Osteoblast (primary cell): ENCODE measurements around the gene TAF7L. TPM values are rescaled to one million over a fixed set of nuclear protein-coding genes. Genes with fewer than 3 reads are reported as not detected.

Source experiments
- DNase-seq: peaks from one replicate; pipeline ENCODE4 v3.0.0; 2011; ENCODE audit warnings: low spot score, mixed read lengths; ENCODE audit not compliant: insufficient read length; ENCODE audit errors: missing footprints
- H2AFZ ChIP-seq: 2 replicates; pipeline ENCODE4 v1.6.0; 2011; ENCODE audit warnings: mild to moderate bottlenecking, low read length
- H3K27ac ChIP-seq: 2 replicates; pipeline ENCODE4 v1.5.1; 2011; ENCODE audit warnings: mild to moderate bottlenecking, low read depth, low read length, moderate library complexity
- H3K27me3 ChIP-seq: 2 replicates; pipeline ENCODE4 v1.6.0; 2012; ENCODE audit warnings: mild to moderate bottlenecking, control low read depth, inconsistent platforms, low read length, moderate library complexity; ENCODE audit not compliant: insufficient read depth
- H3K36me3 ChIP-seq: 2 replicates; pipeline ENCODE4 v1.5.1; 2011; ENCODE audit warnings: mild to moderate bottlenecking, low read length, control low read depth, moderate library complexity; ENCODE audit not compliant: insufficient read depth
- H3K4me1 ChIP-seq: 2 replicates; pipeline ENCODE4 v1.5.1; 2011; ENCODE audit warnings: mild to moderate bottlenecking, low read length, control low read depth, moderate library complexity; ENCODE audit not compliant: insufficient read depth
- H3K4me2 ChIP-seq: 2 replicates; pipeline ENCODE4 v1.6.0; 2011; ENCODE audit warnings: mild to moderate bottlenecking, low read length; ENCODE audit not compliant: insufficient read depth
- H3K4me3 ChIP-seq: fragments of 200-600 bp; sonication (generic); 3 replicates; pipeline ENCODE4 v1.5.1; 2012; ENCODE audit warnings: mild to moderate bottlenecking, low read length, inconsistent platforms; ENCODE audit not compliant: insufficient read depth
- H3K79me2 ChIP-seq: 2 replicates; pipeline ENCODE4 v1.6.0; 2012; ENCODE audit warnings: mild to moderate bottlenecking, low read length, control low read depth, inconsistent platforms; ENCODE audit not compliant: insufficient read depth
- H3K9me3 ChIP-seq: 2 replicates; pipeline ENCODE4 v1.5.1; 2011; ENCODE audit warnings: low read depth, low read length, control low read depth
- H4K20me1 ChIP-seq: 2 replicates; pipeline ENCODE4 v1.6.0; 2012; ENCODE audit warnings: mild to moderate bottlenecking, low read length, control low read depth; ENCODE audit not compliant: insufficient read depth
- CTCF ChIP-seq: IDR thresholded peaks from 2 replicates; pipeline ENCODE4 v1.5.1; 2011; ENCODE audit warnings: mild to moderate bottlenecking, low read depth, low read length, moderate library complexity; ENCODE audit errors: extremely low read depth
- total RNA-seq: library from RNA; depleted of rRNA; stranded (reverse); fragments of >200 nt; gene quantifications from 2 replicates; pipeline ENCODE4 v1.2.3, GENCODE V29; 2012

TAF7L gene
- total RNA-seq, 1 donor, result 0.36 TPM

DNA sequence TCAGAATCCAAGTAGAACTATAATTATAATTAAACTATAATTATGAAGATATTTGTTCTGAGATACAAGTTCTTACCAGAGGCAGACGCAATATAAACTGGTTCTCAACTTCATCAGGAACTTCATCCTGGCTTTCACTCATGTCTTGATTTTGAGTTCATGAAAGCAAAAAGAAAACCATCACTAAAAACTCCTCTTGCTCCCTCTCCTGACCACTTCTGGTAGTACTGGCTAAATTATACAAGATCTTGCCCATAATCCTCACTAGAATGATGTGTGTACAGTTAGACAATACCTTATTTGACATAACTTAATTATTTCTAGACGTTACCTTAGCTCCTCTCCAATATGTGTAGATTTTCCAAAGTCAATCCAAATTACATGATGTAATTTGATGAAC, 3.7 kb downstream of the TAF7L start:
- no peak overlapping the region for H3K4me2 ChIP-seq
- no peaks in the 10 kb centered on the region for H3K79me2 ChIP-seq
- no peak overlapping the region for H3K27ac ChIP-seq
- H3K36me3 ChIP-seq, result no peaks in the 10 kb centered on the region
- peak; percentile 69 for TF ChIP-seq CTCF
- no peaks in the 10 kb centered on the region for H3K9me3 ChIP-seq
- no peak overlapping the region for H2AFZ ChIP-seq
- H3K4me1 ChIP-seq, result no peaks in the 10 kb centered on the region
- peak; percentile 82 for DNase-seq
- no peaks in the 10 kb centered on the region for H4K20me1 ChIP-seq
- H3K4me3 ChIP-seq, result no peak overlapping the region
- H3K27me3 ChIP-seq, result no peaks in the 10 kb centered on the region

GRCh38 chrX:101276238-101276637, 14.9 kb downstream of the TAF7L start:
- Histone ChIP-seq H3K9me3 (no peaks in the 10 kb centered on the region), H2AFZ (no peak overlapping the region), H3K27ac (no peak overlapping the region), H4K20me1 (no peaks in the 10 kb centered on the region), H3K36me3 (no peaks in the 10 kb centered on the region), H3K4me3 (no peak overlapping the region), H3K79me2 (no peaks in the 10 kb centered on the region), H3K27me3 (peaks cover 2% of the 10 kb centered on the region), H3K4me1 (no peaks in the 10 kb centered on the region), H3K4me2 (no peak overlapping the region)
- DNase-seq, result no peak
- no peak for TF ChIP-seq CTCF

DNA sequence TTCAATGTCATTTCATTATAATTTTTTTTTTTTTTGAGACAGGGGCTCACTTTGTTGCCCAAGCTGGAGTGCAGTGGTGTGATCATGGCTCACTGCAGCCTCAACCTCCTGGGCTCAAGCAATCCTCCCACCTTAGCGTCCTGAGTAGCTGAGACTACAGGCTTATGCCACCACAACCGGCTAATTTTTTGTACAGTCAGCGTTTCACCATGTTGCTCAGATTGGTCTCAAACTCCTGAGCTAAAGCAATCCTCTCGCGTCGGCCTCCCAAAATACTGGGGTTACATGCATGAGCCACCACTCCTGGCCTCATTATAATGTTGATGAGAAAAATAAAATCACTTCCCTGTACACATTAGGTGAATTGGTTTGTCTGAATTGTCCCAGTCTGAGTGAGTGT, 16.9 kb downstream of the TAF7L start:
- no peak for TF ChIP-seq CTCF
- Histone ChIP-seq H3K4me2 (no peak overlapping the region), H3K27ac (no peak overlapping the region), H3K36me3 (no peaks in the 10 kb centered on the region), H3K79me2 (no peaks in the 10 kb centered on the region), H3K27me3 (peaks cover 2% of the 10 kb centered on the region), H3K9me3 (no peaks in the 10 kb centered on the region), H4K20me1 (no peaks in the 10 kb centered on the region), H3K4me3 (no peak overlapping the region), H2AFZ (no peak overlapping the region), H3K4me1 (no peaks in the 10 kb centered on the region)
- no peak for DNase-seq

- Histone ChIP-seq H3K4me1 (peaks cover 10% of the 10 kb centered on the region), H2AFZ (peak overlapping the region; percentile 58), H3K27ac (peak overlapping the region; percentile 56), H3K36me3 (no peaks in the 10 kb centered on the region), H4K20me1 (no peaks in the 10 kb centered on the region), H3K4me3 (no peak overlapping the region), H3K9me3 (no peaks in the 10 kb centered on the region), H3K27me3 (peaks cover 6% of the 10 kb centered on the region), H3K79me2 (no peaks in the 10 kb centered on the region), H3K4me2 (no peak overlapping the region)
- no peak for TF ChIP-seq CTCF
- no peak for DNase-seq
These were observed 25.2 kb downstream of the TAF7L start for GRCh38 chrX:101265869-101266428.
